Cardiac fibroblast (primary cell): Measurements from ENCODE around the gene STPG4.
A peak's percentile ranks its signal among the peaks of the same experiment; 100 is the strongest.

Experiments
- DNase-seq, 2 donors: peaks; one replicate each; pipeline versions ENCODE4 v3.0.0 to v3.0.0-alpha.2; 2010; ENCODE audit warnings: low read depth in 2 of 2
- H3K4me3 ChIP-seq, 2 donors: replicated peaks in 1 of 2; 1 replicate in 1 of 2; 2 replicates in 1 of 2; pipeline ENCODE4 v1.5.1; 2011; ENCODE audit warnings: low read depth in 2 of 2, low read length in 2 of 2, mild to moderate bottlenecking in 2 of 2, moderate library complexity in 1 of 2
- TF ChIP-seq, protein P1 (sequence below): IDR thresholded peaks from one replicate; pipeline ENCODE4 v1.5.1; 2011; ENCODE audit warnings: low read depth, mild to moderate bottlenecking, low read length, inconsistent platforms

STPG4 gene

GRCh38 chr2:47077442-47078117 lies 77.5 kb downstream of the STPG4 start:
- TF ChIP-seq, protein P1, sequence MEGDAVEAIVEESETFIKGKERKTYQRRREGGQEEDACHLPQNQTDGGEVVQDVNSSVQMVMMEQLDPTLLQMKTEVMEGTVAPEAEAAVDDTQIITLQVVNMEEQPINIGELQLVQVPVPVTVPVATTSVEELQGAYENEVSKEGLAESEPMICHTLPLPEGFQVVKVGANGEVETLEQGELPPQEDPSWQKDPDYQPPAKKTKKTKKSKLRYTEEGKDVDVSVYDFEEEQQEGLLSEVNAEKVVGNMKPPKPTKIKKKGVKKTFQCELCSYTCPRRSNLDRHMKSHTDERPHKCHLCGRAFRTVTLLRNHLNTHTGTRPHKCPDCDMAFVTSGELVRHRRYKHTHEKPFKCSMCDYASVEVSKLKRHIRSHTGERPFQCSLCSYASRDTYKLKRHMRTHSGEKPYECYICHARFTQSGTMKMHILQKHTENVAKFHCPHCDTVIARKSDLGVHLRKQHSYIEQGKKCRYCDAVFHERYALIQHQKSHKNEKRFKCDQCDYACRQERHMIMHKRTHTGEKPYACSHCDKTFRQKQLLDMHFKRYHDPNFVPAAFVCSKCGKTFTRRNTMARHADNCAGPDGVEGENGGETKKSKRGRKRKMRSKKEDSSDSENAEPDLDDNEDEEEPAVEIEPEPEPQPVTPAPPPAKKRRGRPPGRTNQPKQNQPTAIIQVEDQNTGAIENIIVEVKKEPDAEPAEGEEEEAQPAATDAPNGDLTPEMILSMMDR = no peak
- no peak for DNase-seq
- H3K4me3 ChIP-seq = no peak overlapping the region

- DNase-seq = peak; percentile 94 to 99
- H3K4me3 ChIP-seq = no peak overlapping the region
- TF ChIP-seq, protein P1 = no peak
Measured at GRCh38 chr2:47076586-47077441, 78.3 kb downstream of the STPG4 start.

- DNase-seq = no peak
- TF ChIP-seq, protein P1 = no peak
- no peak overlapping the region for H3K4me3 ChIP-seq
Measured at GRCh38 chr2:47076126-47076506, 79.0 kb downstream of the STPG4 start.

GRCh38 chr2:47075361-47076125 lies 79.6 kb downstream of the STPG4 start:
- H3K4me3 ChIP-seq = no peak overlapping the region
- TF ChIP-seq, protein P1 = no peak
- peak in 1 of 2 donors; percentile 42 for DNase-seq

- no peak for DNase-seq
- H3K4me3 ChIP-seq = no peak overlapping the region
- TF ChIP-seq, protein P1 = no peak
Measured at GRCh38 chr2:47074691-47075090, 80.4 kb downstream of the STPG4 start.

GRCh38 chr2:47073641-47074040 lies 81.5 kb downstream of the STPG4 start:
- no peak overlapping the region for H3K4me3 ChIP-seq
- no peak for DNase-seq
- TF ChIP-seq, protein P1 = no peak
